ENCODE results near the gene PPP1R15B. TPM values are rescaled to one million over a fixed set of nuclear protein-coding genes. Genes with fewer than 3 reads are reported as not detected.
A peak's percentile ranks its signal among the peaks of the same experiment; 100 is the strongest.

PPP1R15B gene
- total RNA-seq, 1 donor from 2014 or later, result 47.7 TPM

DNA sequence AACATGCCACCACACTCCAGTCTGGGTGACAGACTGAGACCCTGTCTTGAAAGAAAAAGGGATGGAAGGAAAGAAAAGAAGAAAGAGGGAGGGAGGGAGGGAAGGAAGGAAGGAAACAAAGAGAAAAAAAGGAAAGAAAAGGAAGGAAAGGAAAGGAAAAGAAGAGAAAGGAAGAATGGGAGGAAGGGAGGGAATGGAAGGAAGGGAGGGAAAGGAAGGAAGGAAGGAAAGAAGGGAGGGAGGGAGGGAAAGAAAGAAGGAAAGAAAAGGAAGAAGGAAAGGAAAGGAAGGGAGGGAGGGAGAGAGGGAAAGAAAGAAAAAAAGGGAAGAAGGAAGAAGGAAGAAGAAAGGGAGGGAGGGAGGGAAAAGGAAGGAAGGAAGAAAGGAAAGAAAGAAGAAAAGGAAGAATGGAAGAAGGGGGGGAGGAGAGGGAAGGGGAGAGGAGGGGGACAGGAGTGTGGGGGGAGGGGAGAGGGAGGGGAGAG is 5.0 kb upstream of the PPP1R15B start:
- Histone ChIP-seq H3K4me3 (no peak overlapping the region), H3K27ac (peak overlapping the region; percentile 75), H3K27me3 (no peaks in the 10 kb centered on the region), H3K9me3 (no peaks in the 10 kb centered on the region), H3K36me3 (peaks cover 7% of the 10 kb centered on the region), H3K4me1 (peaks cover 15% of the 10 kb centered on the region)
- intact Hi-C loops (cut with DNase I), result no loop called here
- no peak for DNase-seq
- TF ChIP-seq, protein P1, sequence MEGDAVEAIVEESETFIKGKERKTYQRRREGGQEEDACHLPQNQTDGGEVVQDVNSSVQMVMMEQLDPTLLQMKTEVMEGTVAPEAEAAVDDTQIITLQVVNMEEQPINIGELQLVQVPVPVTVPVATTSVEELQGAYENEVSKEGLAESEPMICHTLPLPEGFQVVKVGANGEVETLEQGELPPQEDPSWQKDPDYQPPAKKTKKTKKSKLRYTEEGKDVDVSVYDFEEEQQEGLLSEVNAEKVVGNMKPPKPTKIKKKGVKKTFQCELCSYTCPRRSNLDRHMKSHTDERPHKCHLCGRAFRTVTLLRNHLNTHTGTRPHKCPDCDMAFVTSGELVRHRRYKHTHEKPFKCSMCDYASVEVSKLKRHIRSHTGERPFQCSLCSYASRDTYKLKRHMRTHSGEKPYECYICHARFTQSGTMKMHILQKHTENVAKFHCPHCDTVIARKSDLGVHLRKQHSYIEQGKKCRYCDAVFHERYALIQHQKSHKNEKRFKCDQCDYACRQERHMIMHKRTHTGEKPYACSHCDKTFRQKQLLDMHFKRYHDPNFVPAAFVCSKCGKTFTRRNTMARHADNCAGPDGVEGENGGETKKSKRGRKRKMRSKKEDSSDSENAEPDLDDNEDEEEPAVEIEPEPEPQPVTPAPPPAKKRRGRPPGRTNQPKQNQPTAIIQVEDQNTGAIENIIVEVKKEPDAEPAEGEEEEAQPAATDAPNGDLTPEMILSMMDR (IDR thresholded peaks at IDR 0.05), result no peak
- ATAC-seq, result no peak

DNA sequence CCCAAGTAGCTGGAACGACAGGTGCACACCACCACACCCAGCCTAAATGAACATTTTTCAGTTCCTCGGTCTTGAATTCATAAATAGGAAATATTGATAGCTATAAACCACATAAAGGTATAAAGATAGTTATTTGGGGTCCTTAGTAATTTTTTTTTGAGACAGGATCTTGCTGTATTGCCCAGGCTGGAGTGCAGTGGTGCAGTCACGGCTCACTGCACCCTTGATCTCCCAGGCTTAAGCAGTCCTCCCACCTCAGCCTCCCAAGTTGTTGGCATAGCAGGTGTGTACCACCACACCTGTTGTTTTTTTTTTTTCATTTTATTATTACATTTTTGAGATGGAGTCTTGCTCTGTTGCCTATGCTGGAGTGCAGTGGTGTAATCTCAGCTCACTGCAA is 3.7 kb upstream of the PPP1R15B start:
- DNase-seq (no peak), ATAC-seq (no peak)
- Histone ChIP-seq H3K4me3 (no peak overlapping the region), H3K27ac (no peak overlapping the region), H3K4me1 (peaks cover 15% of the 10 kb centered on the region), H3K36me3 (no peaks in the 10 kb centered on the region), H3K27me3 (no peaks in the 10 kb centered on the region), H3K9me3 (no peaks in the 10 kb centered on the region)
- TF ChIP-seq, protein P1 (IDR thresholded peaks at IDR 0.05), result no peak
- intact Hi-C loops (cut with DNase I), result no loop called here

DNA sequence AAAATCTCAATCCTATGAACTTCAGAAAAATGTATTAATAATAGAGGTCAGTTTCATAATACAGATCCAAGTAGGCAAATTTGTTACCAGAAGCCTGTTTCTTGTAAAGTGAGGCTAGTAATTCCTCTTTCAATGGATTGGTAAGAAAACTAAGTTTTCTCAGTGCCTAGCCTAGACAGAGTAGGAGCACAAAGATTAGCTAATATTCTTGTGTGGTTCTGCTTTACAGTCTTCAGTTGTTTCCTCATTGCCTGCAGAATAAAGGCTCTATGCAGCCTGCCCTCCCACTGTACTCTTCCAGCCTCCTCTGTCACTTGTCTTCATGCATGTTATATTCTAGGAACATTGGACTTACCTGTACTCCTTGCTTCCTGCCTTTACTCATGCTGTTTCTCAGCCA is 2.4 kb upstream of the PPP1R15B start:
- DNase-seq, result no peak
- ATAC-seq, result peak; percentile 2
- Histone ChIP-seq H3K4me1 (peaks cover 15% of the 10 kb centered on the region), H3K27ac (peak overlapping the region; percentile 94), H3K36me3 (peaks cover 5% of the 10 kb centered on the region), H3K9me3 (no peaks in the 10 kb centered on the region), H3K27me3 (no peaks in the 10 kb centered on the region), H3K4me3 (no peak overlapping the region)
- TF ChIP-seq, protein P1 (IDR thresholded peaks at IDR 0.05), result no peak
- intact Hi-C loops (cut with DNase I), result no loop called here

DNA sequence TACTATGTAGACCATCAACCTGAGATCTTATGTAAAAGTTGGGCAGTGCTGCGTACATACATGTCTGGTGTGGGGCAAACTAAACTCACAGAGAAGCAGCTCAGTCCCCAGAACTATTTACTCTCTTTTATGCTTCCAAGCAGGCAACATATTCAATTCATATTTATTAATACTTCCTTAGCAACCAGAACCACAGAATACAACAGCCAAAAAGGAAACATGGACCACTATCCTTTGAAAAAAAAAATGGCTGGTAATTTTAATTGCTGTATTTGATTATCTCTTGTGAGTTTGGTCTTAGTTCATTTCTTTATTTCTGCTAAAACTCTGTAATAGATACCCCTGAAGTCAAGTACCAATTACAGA is 1.5 kb upstream of the PPP1R15B start:
- intact Hi-C loops (cut with DNase I), result no loop called here
- Histone ChIP-seq H3K4me3 (no peak overlapping the region), H3K27ac (peak overlapping the region; percentile 94), H3K9me3 (no peaks in the 10 kb centered on the region), H3K4me1 (peaks cover 13% of the 10 kb centered on the region), H3K36me3 (peaks cover 10% of the 10 kb centered on the region), H3K27me3 (no peaks in the 10 kb centered on the region)
- TF ChIP-seq, protein P1 (IDR thresholded peaks at IDR 0.05), result no peak
- no peak for DNase-seq
- ATAC-seq, result no peak

DNA sequence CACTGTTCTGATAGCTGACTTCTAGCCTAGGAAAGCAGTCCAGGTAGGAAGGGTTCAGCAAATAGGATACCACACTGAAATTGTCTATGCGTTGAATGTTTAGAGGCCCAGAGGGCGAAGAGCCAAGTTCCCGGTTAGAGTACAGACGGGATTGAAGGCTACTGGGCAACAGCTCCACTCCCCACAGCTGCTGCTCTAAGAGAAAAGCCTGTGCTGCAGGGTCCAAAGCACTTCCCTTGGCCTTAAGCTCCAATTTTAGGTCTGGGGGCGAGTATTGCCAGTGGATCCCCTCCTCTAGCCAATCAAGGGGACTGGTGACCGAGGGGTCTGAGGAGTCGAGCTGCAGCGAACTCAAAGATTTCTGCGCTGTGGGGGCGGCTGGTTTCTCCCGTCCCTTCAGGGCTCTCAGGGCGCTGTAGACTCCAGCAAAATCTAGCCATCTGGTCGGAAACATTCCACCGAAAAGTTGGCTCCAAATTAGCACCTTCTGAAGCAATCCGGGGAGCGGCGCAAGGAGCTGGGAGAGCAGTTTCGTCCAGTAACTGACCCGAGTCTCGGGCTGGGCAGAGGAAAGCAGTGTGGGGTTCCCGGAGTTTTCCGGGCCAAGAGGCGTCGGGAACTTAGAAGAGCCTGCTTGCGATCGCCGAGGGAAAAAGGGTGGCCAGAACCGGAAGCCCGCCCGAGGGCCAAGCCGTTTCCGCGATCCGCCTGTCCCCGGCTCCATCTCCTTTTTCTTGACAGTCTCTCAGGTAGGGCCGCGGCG is 748 bp downstream of the PPP1R15B start:
- no peaks in the 10 kb centered on the region for H3K27me3 ChIP-seq
- DNase-seq (no peak), ATAC-seq (peak; percentile 53)
- H3K4me1 ChIP-seq, result peaks cover 15% of the 10 kb centered on the region
- TF ChIP-seq, protein P1 (IDR thresholded peaks at IDR 0.05), result no peak
- intact Hi-C loops (cut with DNase I), result no loop called here
- H3K4me3 ChIP-seq, result peak overlapping the region; percentile 90
- H3K36me3 ChIP-seq, result peaks cover 14% of the 10 kb centered on the region
- peak overlapping the region; percentile 99 for H3K27ac ChIP-seq
- H3K9me3 ChIP-seq, result no peaks in the 10 kb centered on the region

Data from upper lobe of right lung (tissue), 1 donor.